Right ventricle myocardium inferior (tissue), 1 donor: Measurements from ENCODE around the gene TCEAL8. TPM values are rescaled to one million over a fixed set of nuclear protein-coding genes. Genes with fewer than 3 reads are reported as not detected.
"Not testable (repeated sequence)": the region's sequence is repeated elsewhere in the genome, so short reads cannot be mapped to it uniquely, and the experiment has no call there.

Experiments used
- ATAC-seq: fragments of 200-7000 bp; cut with Tn5 transposase; one replicate; pipeline ENCODE4 v1.9.1; 2020; ENCODE audit warnings: mild to moderate bottlenecking, moderate library complexity
- DNase-seq: peaks from one replicate; pipeline ENCODE4 v3.0.0; 2021; ENCODE audit errors: missing footprints
- intact Hi-C: fragments of 100-400 bp; cut with DNase I; formaldehyde crosslinking; loops from one replicate; pipeline ENCODE4 v1.11.0; 2022
- long read RNA-seq: library from polyadenylated mRNA; unstranded; transcript quantifications from one replicate; pipeline ENCODE4 v2.0.0, GENCODE V29; 2021
- total RNA-seq: library from RNA; stranded (reverse); fragmentation: NEBNext Ultra II Directional; extraction: Animal tissue kit (Norgen Biotek cat#: 25700); gene quantifications from one replicate; pipeline ENCODE4 v1.2.1, GENCODE V29; 2021
- donor health status: DM: no; HTN: yes; CAD: no; lungs with severe emphysema.

TCEAL8 gene, protein sequence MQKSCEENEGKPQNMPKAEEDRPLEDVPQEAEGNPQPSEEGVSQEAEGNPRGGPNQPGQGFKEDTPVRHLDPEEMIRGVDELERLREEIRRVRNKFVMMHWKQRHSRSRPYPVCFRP
- 38.0 TPM for total RNA-seq
- long read RNA-seq, transcript TCEAL8-202 (3 exons, 1,222 nt): major isoform, 18 of 21 reads
- long read RNA-seq, partial matches to known transcripts: 0 of 21 reads
- long read RNA-seq, other reads (novel, unspliced or antisense): 2 of 21 reads

DNA sequence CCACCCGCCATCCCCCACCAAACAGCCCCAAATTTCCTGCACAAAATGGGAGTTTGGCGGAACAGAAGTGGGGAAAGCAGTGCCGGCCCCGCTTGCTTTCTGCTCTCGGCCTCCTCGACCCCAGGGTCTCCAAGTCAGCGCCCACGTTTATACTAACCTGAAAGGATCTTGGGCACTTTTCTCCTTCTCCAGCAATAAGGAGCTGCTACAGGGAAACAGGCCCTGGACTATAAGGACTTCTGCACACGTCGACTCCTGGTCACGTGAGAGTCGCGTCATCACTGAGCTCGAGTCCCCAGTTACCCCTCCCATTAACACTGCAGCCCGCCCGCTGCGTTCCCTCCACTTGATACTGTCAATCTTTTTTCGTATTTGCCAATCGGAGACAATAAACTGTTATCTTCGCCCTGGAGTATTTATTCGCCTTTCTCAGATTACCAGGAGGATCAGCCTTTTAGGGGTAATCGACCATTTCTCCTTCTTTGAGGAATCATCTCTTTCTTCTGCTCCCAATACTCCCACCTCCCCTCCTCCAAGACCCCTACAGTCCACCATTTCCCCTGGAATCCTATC lies at the start of gene TCEAL8:
TSS of gene TCEAL8 (minus strand) at position 235 of the 573 bp plus-strand sequence. CDS start 1,176 bp downstream, outside the sequence.
- DNase-seq (peak; percentile 90), ATAC-seq (peak; percentile 99)
- intact Hi-C loops: loop anchor here (2.0 kb wide), 1 partner anchor 40 kb away; the partner anchor contains the start of gene BEX4

DNA sequence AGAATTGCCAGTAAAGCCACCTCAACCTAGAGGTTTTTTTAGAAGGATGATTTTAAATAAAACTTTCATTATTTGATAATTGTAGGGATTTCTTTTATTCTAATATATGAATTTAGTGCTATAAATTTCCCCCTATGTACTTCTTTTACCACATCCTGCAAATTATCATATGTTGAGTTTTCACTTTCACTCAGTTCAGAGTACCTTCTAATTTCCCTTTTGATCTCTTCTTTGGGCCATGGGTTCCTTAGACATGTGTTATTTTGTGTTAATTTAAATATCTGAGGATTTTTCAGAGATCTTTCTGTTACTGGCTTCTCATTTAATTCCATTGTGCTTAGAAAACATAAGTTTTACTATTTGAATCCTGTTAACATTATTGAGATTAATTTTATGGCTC lies 49.8 kb upstream of the TCEAL8 start:
- intact Hi-C loops: no loop called here
- no peak for ATAC-seq
- DNase-seq: no peak

DNA sequence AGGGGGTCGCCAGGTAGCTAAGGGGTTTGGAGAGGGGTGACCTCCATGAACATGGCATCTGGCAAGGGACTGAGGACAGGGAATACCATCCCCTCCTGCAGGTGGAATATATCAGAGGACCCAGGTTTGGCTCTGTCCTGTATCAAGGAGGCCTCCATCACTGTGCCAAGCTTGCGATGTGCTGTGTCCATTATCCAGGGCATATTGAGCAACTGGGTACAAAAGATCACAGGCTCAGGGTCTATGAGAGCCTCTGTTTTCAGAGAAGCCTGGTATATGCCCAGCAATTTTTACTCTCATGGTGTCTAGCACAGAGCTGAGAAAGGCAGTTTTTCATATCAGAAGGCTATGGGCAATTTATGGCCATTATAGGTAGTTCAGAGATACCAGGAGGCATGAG lies 38.2 kb upstream of the TCEAL8 start:
- no peak for ATAC-seq
- intact Hi-C loops: no loop called here

GRCh38 chrX:103279624-103280023 lies 24.7 kb upstream of the TCEAL8 start:
- intact Hi-C loops: no loop called here
- no peak for DNase-seq
- ATAC-seq: no peak

More for the DNA sequence above, 38.2 kb upstream of the TCEAL8 start:
- no peak for DNase-seq

- no peak for DNase-seq
- ATAC-seq: no peak
- intact Hi-C loops: no loop called here
Observed at GRCh38 chrX:103276581-103277002, 21.6 kb upstream of the TCEAL8 start, which contains the start of gene TCEAL5. TCEAL5 (minus strand) TSS chrX:103276750; CDS start chrX:103274563, 2,187 bp downstream.

DNA sequence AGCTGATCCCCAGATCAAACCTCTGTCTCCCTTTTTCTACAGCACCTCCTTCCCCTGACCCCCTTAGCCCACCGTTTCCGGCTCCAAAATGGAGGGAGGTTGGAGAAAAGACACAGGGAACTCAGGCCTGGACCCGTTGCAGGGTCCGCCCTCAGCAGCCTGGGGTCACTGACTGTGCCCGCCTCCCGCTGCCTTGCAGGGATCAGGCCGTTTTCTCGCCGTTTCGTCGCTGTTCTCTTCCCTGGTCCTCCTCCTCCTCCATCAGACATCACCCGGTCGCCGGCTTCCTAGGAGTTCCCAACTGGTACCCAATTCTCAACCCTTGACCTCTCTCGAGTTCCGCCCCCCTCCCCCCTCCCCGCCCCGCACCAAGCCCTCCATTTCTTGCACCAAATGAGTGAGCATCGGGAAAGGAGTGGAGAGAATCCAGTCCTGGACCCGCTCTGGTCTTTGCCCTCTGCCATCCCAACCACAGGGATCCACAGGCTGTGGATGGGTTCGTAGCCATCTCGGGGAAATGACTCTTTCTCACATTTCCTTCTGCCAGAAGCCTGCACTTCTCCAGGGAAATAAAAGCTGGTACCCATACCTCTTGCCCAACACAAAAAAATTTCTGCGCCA lies 21.1 kb upstream of the TCEAL8 start:
- ATAC-seq (no peak), DNase-seq (no peak)

DNA sequence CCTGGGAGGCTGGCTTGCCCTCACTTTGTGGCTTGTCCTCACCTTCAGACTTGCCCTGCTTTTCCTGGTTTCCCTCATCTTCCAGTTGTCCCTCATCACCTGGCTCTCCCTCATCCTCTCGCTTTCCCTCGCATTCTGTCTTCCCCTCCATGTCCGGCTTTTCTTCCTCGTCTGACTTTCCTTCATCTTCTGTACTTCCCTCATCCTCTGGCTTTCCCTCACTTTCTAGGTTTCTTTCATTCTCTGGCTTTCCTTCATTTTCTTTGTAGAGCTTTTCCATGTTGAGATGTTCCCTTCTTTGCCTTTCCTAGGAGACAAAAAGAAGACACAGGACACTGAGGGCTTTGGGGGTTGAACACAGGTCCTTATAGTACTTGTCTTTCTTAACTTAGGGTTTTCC lies 19.3 kb upstream of the TCEAL8 start:
- DNase-seq: no peak
- no peak for ATAC-seq
- intact Hi-C loops: no loop called here

More for the DNA sequence above, 21.1 kb upstream of the TCEAL8 start:
- intact Hi-C loops: no loop called here

- intact Hi-C loops: no loop called here
- no peak for DNase-seq
- no peak for ATAC-seq
Observed at GRCh38 chrX:103258275-103258674, 3.3 kb upstream of the TCEAL8 start.

GRCh38 chrX:103256651-103257050 lies 1.7 kb upstream of the TCEAL8 start:
- intact Hi-C loops: no loop called here
- ATAC-seq: no peak
- DNase-seq: no peak

DNA sequence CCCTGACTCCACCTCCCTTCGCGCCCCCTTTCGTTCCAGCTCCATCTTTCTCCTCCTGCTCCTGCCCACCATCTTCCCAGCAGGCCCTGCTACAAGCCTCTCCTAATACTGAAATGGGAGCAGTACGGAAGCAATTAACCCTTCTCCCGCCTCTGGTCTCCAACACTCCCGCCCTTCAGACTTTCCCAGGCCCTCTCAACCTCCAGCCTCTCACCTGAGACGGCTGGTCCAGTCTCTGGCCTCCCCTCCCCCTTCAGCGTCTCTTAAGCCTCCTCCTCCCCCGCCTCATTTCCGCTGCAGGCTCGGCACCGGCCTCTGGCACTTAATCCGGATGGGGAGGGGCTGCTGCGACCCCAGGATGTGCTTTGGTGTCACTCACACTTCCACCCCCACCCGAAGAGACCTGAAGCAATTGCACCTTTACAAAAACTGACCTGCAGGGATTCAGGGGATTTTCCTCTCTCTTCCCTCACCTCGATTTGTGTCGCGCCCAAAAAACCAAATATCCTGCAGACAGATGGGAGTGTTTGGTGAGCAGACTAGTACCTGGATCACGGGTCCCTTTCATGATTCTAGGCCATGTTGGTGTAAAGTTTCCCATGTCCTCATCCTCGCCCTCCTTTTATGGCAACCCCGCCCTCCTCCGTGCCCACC lies 657 bp downstream of the TCEAL8 start:
- DNase-seq (no peak), ATAC-seq (peak; percentile 65)
- intact Hi-C loops: loop anchor here (2.0 kb wide), 1 partner anchor 39 kb away; the partner anchor contains the start of gene BEX4

DNA sequence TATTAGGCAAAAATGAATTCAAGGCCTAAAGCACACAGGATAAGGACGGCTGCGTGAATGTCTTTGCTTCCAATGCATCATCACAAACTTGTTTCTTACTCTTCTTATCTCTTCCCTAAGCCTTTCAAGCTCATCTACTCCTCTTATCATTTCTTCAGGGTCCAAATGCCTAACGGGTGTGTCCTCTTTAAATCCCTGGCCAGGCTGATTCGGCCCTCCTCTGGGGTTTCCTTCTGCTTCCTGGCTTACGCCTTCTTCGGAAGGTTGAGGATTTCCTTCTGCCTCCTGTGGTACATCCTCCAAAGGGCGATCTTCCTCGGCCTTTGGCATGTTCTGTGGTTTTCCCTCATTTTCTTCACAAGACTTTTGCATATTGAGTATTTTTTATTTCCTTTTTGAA lies 1.3 kb downstream of the TCEAL8 start:
- DNase-seq: no peak
- ATAC-seq: peak; percentile 43
- intact Hi-C loops: loop anchor here (2.0 kb wide), 1 partner anchor 39 kb away; the partner anchor contains the start of gene BEX4

DNA sequence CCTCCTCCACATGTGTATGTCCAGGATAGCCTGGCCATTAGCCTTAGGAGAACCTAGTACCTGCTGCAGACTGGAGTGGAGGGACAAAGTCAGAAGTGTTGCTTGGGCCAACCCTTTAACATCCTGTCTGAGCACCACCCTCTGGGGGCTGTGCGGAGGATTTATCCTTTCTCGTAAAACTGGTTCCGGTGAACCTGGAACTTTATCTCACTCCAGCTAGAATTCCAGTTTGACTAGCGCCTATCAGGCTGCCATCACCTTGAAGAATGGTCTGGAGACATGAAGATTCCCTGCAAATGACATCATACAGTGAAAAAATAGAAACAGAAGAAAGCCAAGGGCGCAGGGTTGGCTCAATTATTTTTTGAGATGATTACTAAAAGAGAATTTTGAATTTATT lies 4.0 kb downstream of the TCEAL8 start:
- intact Hi-C loops: no loop called here
- ATAC-seq: no peak
- no peak for DNase-seq

DNA sequence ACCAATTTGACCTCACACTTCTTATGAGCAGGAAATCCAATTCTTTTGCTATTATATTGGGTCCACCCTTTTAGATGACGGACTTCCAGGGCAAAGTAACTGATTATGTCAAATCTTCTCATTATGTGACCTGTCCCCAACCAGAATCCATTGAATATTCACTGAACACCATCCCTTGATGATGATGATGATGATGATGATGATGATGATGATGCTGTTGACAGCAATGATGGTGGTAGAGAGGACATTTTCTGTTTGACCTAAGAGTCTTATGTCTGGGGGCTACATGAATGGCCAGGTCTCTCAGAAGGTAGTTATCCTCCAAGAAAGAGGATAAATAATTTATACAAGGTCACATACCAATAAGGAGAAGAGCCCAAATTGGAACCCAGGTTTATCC lies 5.2 kb downstream of the TCEAL8 start:
- ATAC-seq: no peak
- no peak for DNase-seq
- intact Hi-C loops: no loop called here

DNA sequence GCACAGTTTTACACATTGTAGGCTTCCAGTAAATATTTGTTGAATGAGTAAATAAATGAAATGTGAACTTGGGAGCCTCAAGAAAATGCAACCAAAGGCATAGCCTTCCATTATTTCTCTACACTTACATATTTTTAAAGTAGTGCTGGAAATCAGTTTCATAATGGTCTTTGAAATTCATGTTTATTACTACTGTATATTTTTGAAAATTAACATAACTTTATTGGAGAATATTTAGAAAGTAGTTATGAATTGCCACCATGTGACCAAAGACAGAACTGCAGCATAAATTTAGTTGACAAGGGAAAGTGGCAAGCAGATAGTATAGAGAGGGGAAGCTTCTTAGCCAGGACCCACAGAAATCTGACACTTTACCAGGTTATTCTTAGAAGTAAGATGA lies 6.4 kb downstream of the TCEAL8 start:
- DNase-seq (no peak), ATAC-seq (no peak)
- intact Hi-C loops: no loop called here

- no peak for ATAC-seq
- DNase-seq: no peak
- intact Hi-C loops: no loop called here
Observed at GRCh38 chrX:103240155-103240554, 14.8 kb downstream of the TCEAL8 start.

- intact Hi-C loops: no loop called here
- no peak for DNase-seq
- no peak for ATAC-seq
Observed at GRCh38 chrX:103236296-103236695, 18.7 kb downstream of the TCEAL8 start.

GRCh38 chrX:103235608-103236007 lies 19.3 kb downstream of the TCEAL8 start:
- intact Hi-C loops, ATAC-seq, DNase-seq: not testable (repeated sequence)

- DNase-seq: no peak
- intact Hi-C loops: no loop called here
Observed at GRCh38 chrX:103234869-103235268, 20.1 kb downstream of the TCEAL8 start.

DNA sequence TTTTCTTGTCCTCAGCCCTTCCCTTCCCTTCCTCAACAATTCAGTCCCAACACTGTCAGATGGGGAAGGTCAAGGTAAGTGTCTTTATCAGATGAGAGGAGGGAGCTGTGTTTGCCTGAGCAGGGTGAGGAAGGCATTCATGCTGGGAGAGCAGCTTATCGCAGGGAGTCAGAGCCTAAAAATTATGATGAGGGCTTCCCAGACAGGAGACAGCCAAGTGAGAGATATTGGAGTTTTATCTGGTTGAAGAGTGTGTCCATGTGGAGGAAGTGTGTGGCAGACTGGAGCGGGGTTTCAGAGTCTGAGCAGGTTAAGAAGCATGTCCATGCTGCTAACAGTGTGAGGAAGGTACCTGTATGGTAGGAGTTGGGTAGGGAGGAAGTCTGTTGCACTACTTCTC lies 21.7 kb downstream of the TCEAL8 start:
- intact Hi-C loops: no loop called here
- DNase-seq (no peak), ATAC-seq (no peak)

More at GRCh38 chrX:103234869-103235268, 20.1 kb downstream of the TCEAL8 start:
- ATAC-seq: no peak
